T follicular helper cell (primary cell): Measurements from ENCODE around the gene ELAVL4.

Experiments used
- DNase-seq: peaks from one replicate; pipeline ENCODE4 v3.0.0-alpha.2; 2020; ENCODE audit warnings: low read depth
- total RNA-seq, 2 experiments: gene quantifications; one replicate each; lab custom pipeline; 2026; lab: John Stamatoyannopoulos, UW

Gene ELAVL4
- total RNA-seq: 0 reads per million in 2 experiments

- DNase-seq: no peak
Observed at GRCh38 chr1:50108497-50109059, at the start of gene ELAVL4. Gene ELAVL4, plus strand, starts transcription at chr1:50108920. Its CDS starts 270 bp downstream, at chr1:50109190.

- DNase-seq: no peak
Observed at GRCh38 chr1:50060279-50060678, 48.4 kb upstream of the ELAVL4 start.

- DNase-seq: no peak
Observed at GRCh38 chr1:50066806-50067205, 41.9 kb upstream of the ELAVL4 start.

- no peak for DNase-seq
Observed at GRCh38 chr1:50074931-50075330, 33.8 kb upstream of the ELAVL4 start.

GRCh38 chr1:50077273-50077672 lies 31.4 kb upstream of the ELAVL4 start:
- DNase-seq: no peak

- no peak for DNase-seq
Observed at GRCh38 chr1:50080904-50081586, 27.7 kb upstream of the ELAVL4 start.

- no peak for DNase-seq
Observed at GRCh38 chr1:50084389-50084788, 24.3 kb upstream of the ELAVL4 start.

GRCh38 chr1:50091068-50091467 lies 17.7 kb upstream of the ELAVL4 start:
- no peak for DNase-seq

- no peak for DNase-seq
Observed at GRCh38 chr1:50095716-50096115, 13.0 kb upstream of the ELAVL4 start.

GRCh38 chr1:50097021-50097679 lies 11.6 kb upstream of the ELAVL4 start:
- DNase-seq: no peak

GRCh38 chr1:50097791-50098190 lies 10.9 kb upstream of the ELAVL4 start:
- DNase-seq: no peak

- DNase-seq: no peak
Observed at GRCh38 chr1:50098591-50099021, 10.1 kb upstream of the ELAVL4 start.

GRCh38 chr1:50099654-50100053 lies 9.1 kb upstream of the ELAVL4 start:
- no peak for DNase-seq

- DNase-seq: no peak
Observed at GRCh38 chr1:50103615-50104081, 5.1 kb upstream of the ELAVL4 start.

- no peak for DNase-seq
Observed at GRCh38 chr1:50105433-50105832, 3.3 kb upstream of the ELAVL4 start.

GRCh38 chr1:50106095-50106761 lies 2.5 kb upstream of the ELAVL4 start:
- no peak for DNase-seq

- no peak for DNase-seq
Observed at GRCh38 chr1:50109116-50109515, 396 bp downstream of the ELAVL4 start.

GRCh38 chr1:50109647-50110075 lies 941 bp downstream of the ELAVL4 start:
- DNase-seq: no peak

GRCh38 chr1:50110151-50110550 lies 1.4 kb downstream of the ELAVL4 start:
- no peak for DNase-seq

GRCh38 chr1:50110656-50111055 lies 1.9 kb downstream of the ELAVL4 start:
- no peak for DNase-seq

- DNase-seq: no peak
Observed at GRCh38 chr1:50111503-50111902, 2.8 kb downstream of the ELAVL4 start.

GRCh38 chr1:50112193-50112592 lies 3.5 kb downstream of the ELAVL4 start:
- no peak for DNase-seq

- DNase-seq: no peak
Observed at GRCh38 chr1:50123071-50123470, 14.4 kb downstream of the ELAVL4 start.
